ENCODE data around the gene WDCP.

DNA sequence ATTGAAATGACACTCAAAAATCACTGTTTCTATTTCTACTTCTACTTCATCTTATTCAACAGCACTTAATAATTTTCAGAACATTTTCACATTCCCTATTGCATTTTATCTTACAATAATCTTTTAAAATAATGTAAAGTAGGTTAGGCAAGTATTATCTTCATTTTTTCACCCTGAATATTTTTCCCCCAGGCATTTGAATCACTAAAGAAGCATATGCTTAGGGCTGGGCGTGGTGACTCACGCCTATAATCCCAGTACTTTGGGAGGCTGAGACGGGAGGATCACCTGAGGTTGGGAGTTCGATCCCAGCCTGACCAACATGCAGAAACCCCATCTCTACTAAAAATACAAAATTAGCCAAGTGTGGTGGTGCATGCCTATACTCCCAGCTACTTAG, 6.7 kb downstream of the WDCP start:
- TF ChIP-seq CHD4 (IDR thresholded peaks at IDR 0.05) (no peak), ZNF207 (IDR thresholded peaks at IDR 0.05; ENCODE audit: borderline replicate concordance) (no peak), CTCF (IDR thresholded peaks at IDR 0.05 in 2 of 3, conservative IDR thresholded peaks at IDR 0.05 in 1 of 3; ENCODE audit: control insufficient read depth in 2 of 3, extremely low read depth in 1 of 3, insufficient read depth in 1 of 3, low read depth in 3 of 3, low read length in 3 of 3) (no peak), EED (IDR thresholded peaks at IDR 0.05; ENCODE audit: low read depth) (no peak), PKNOX1 (IDR thresholded peaks at IDR 0.05) (no peak)

Data from GM12878 (cell line).